GM21737 (cell line): ENCODE results near the gene MRAP.

Experiments
- ATAC-seq: cut with Tn5 transposase; IDR thresholded peaks from one replicate; pipeline ENCODE4 v1.9.1; 2021; ENCODE audit warnings: mild to moderate bottlenecking, moderate library complexity; ENCODE audit not compliant: unreplicated experiment

MRAP gene

GRCh38 chr21:32347351-32347750 is 48.7 kb downstream of the MRAP start:
- no peak for ATAC-seq

GRCh38 chr21:32347977-32348376 is 49.3 kb downstream of the MRAP start:
- no peak for ATAC-seq

DNA sequence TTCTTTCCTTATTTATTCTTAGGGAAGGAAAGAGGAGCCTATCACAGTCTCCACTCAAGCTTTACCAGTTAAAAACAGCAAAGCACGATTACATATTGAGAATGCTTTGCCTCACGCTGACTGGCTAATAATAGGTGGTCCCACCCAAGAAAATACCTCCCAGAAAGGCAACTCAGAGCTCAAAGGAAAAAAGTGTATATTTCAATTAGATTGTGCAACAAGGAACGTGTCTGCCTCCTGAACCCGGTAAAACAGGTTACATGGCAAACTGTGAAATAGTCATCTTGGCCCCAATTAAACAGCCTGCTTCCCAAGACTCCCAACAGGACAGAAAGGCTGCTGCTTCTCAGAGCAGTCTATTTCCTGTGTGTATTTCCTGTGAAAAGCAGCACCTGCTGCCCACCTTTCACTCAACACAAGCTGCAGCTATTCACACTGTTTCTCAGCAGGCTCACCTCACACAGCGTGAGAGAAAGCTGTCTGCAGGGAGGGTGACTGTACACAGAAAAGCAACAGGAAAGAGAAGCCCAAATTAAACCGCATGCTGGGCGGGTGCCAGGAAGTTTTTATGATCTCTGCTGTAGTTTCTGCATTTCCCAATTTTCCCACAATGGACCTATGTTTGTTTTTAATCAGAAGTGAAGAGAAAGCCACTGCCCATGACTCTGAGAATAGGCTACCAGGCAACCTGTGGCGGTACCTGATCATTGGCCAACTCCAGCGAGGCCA is 50.1 kb downstream of the MRAP start:
- no peak for ATAC-seq

- ATAC-seq: no peak
Observed at GRCh38 chr21:32349333-32349944, 50.8 kb downstream of the MRAP start.

- ATAC-seq: no peak
Observed at GRCh38 chr21:32350211-32350980, 51.7 kb downstream of the MRAP start.

DNA sequence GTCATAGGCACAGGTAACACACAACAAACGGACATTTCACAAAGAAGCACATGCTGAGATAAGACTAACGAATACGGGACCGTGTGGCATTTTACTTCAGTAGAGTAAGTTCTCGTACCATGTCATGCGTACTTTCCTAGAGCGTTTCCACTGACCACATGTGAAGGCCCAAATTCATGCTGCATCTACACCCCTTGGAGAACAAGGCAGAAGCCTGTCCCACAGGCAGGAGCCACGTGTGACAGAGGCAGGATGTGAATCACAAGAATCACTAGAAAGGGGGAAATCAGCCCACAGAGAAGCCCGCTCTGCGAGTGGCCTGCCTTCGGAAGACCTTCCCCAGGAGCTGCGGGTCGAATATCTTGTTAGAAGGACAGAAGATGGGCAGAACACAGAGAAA is 52.3 kb downstream of the MRAP start:
- no peak for ATAC-seq

DNA sequence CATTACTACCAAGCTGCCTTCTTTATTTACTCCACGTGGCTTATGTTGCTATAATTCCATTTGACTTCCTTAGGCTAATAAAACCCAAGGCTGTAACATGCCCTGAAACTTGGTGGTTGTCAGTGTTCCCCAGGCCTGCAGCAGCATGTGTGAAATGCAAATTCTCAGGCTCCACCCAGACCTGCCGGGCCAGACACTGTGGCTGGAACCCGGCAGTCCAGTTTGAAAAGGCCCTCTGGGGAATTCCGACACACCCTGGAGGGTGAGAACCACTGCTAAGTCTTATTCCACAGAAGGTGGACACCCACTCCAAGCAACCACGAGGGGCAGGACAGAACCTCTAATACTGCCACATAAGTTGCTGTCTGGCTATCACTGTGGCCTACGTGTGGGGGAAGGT is 52.8 kb downstream of the MRAP start:
- no peak for ATAC-seq

DNA sequence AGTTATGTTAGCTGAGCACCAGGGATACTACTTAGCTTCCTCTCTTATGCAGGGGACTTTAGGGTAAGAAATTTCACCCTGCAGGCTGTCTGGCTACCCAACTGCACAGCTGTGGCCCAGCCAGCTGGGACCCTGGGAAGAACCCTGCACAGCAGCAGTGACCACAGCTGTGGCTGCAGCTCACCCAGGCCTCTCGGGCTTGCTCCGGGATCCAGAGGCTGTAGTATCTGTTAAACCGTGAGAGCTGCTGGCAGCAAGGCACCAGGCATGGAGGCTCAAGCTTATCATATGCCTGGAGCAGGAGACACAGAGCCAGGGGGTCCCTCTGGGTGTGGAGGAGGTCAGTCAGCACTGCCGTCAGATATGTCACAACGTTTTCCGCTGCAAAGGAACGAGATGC is 53.9 kb downstream of the MRAP start:
- no peak for ATAC-seq

DNA sequence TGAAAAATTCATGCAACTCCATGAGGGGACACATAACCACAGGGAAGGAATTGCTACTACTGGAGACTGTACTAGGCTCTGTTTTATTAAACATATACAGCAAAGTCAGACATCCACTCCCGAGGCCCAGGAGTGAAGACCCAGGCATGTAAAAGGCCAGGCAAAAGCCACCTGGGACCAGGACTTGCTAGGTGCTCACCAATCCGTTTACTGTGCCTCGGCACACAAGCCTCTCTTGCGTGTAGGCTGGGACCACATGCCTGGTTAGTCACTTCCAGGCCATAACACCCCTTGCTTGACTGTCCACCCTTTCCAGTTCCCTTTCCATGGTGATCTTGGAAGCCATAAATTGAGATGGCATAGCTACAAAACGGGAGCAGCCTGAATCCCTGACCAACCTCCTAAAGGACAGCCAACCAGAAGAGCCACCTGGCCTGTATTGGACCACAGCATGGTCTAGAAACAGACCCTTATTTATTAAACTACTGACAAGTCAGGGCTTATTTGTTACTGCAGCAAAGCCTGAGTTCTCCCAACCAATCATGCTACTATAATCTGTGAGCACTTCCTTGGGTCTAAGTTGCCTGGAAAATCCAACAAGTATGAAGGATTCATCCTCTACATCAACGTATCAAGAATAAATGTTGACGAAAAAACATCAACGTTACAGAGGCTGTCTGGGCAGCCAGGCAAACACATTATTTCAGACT is 54.5 kb downstream of the MRAP start:
- ATAC-seq: no peak

- no peak for ATAC-seq
Observed at GRCh38 chr21:32356874-32357395, 58.3 kb downstream of the MRAP start.

- no peak for ATAC-seq
Observed at GRCh38 chr21:32359719-32360260, 61.1 kb downstream of the MRAP start.

GRCh38 chr21:32360401-32360975 is 61.8 kb downstream of the MRAP start:
- ATAC-seq: no peak
